ENCODE measurements around the gene PHLPP1. TPM values are rescaled to one million over a fixed set of nuclear protein-coding genes. Genes with fewer than 3 reads are reported as not detected.

The PHLPP1 gene
- total and polyA plus RNA-seq, 8 donors = 2.1 to 77.0 (median 12.5) TPM

DNA sequence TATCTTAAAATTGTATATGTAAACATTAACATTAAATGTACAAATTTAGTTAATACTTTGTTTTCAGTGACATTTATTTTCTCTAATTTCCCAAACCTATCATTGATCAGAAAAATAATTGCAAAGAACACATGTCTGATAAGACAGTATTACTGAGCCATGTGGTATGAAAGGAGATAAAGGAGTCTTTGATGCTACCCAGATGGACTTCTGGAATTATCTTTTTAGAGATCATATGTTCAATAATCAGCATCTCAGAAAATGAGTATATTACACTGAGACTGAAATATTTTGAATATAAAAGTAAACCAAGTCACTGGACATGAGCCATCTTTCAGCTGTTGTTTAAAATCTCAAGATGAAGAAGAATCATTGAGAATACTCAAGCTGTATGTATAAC lies 153.3 kb downstream of the PHLPP1 start:
- Histone ChIP-seq H3K27me3 (no peaks in the 10 kb centered on the region), H3K9me3 (no peaks in the 10 kb centered on the region), H3K36me3 (no peaks in the 10 kb centered on the region), H3K4me3 (no peak overlapping the region), H3K4me1 (peaks cover 0 to 9% (median 0%) of the 10 kb centered on the region in 4 donors), H3K27ac (no peak overlapping the region)
- no peak for TF ChIP-seq POLR2AphosphoS5 (IDR thresholded peaks at IDR 0.05)
- DNase-seq = no peak
- intact Hi-C loops (cut with DNase I; ENCODE audit: low total_unique reads) = no loop called here

DNA sequence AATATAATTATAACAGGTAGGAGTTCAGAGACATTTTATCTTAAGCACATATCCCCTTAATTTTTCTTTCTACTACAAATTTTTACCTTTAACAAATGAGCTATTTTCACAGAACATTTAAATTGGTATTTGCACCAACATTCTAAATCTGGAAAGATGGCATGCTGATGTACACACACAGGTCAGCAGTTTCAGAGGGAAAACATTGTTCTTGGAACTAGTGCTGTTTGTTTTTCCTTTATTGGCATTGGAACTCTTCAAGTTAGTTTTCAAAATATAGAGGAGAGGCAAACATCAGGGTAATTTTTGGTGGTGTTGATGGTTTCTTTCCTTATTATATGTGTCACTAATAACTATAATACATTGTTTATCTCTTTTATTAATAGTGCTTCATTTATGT lies 155.3 kb downstream of the PHLPP1 start:
- H3K27me3 ChIP-seq = no peaks in the 10 kb centered on the region
- TF ChIP-seq EP300 (IDR thresholded peaks at IDR 0.05) (no peak), POLR2AphosphoS5 (IDR thresholded peaks at IDR 0.05) (no peak), POLR2A (IDR thresholded peaks at IDR 0.05) (no peak)
- TF ChIP-seq, protein P1, sequence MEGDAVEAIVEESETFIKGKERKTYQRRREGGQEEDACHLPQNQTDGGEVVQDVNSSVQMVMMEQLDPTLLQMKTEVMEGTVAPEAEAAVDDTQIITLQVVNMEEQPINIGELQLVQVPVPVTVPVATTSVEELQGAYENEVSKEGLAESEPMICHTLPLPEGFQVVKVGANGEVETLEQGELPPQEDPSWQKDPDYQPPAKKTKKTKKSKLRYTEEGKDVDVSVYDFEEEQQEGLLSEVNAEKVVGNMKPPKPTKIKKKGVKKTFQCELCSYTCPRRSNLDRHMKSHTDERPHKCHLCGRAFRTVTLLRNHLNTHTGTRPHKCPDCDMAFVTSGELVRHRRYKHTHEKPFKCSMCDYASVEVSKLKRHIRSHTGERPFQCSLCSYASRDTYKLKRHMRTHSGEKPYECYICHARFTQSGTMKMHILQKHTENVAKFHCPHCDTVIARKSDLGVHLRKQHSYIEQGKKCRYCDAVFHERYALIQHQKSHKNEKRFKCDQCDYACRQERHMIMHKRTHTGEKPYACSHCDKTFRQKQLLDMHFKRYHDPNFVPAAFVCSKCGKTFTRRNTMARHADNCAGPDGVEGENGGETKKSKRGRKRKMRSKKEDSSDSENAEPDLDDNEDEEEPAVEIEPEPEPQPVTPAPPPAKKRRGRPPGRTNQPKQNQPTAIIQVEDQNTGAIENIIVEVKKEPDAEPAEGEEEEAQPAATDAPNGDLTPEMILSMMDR (IDR thresholded peaks at IDR 0.05) = no peak
- no peak overlapping the region for H3K4me3 ChIP-seq
- peaks cover 0 to 9% (median 0%) of the 10 kb centered on the region in 4 donors for H3K4me1 ChIP-seq
- intact Hi-C loops (cut with DNase I; ENCODE audit: low total_unique reads) = no loop called here
- H3K36me3 ChIP-seq = no peaks in the 10 kb centered on the region
- no peaks in the 10 kb centered on the region for H3K9me3 ChIP-seq
- DNase-seq = no peak
- H3K27ac ChIP-seq = no peak overlapping the region

DNA sequence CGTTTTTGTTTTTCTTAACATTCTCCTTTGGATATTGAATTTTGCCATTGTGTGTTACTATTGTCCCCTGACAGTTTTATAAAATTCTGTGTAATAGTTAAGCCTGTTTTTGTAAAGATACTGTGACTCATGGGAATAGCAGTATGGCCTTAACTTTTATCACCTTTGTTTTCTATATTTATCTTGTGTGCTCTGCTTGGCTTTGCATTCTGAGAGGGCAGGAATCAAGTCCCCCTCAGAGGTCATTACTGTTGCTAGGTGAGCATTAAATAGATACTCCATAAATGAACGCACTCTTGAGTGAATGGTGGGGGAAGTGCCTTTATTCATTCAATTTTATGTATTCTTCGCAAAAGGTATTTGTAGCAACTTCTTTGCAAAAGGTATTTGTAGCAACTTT lies 160.0 kb downstream of the PHLPP1 start:
- H3K27me3 ChIP-seq = no peaks in the 10 kb centered on the region
- 69 to 73% (median 72%) methylated on average over 3 of the region's 3 CpGs for WGBS, 5 donors
- no peak overlapping the region for H3K4me3 ChIP-seq
- intact Hi-C loops (cut with DNase I; ENCODE audit: low total_unique reads) = no loop called here
- H3K36me3 ChIP-seq = no peaks in the 10 kb centered on the region
- DNase-seq = no peak
- no peaks in the 10 kb centered on the region for H3K9me3 ChIP-seq
- peaks cover 0 to 11% (median 9%) of the 10 kb centered on the region in 4 donors for H3K4me1 ChIP-seq
- H3K27ac ChIP-seq = no peak overlapping the region
- TF ChIP-seq POLR2A (IDR thresholded peaks at IDR 0.05) = no peak
- TF ChIP-seq POLR2AphosphoS5 (IDR thresholded peaks at IDR 0.05) = no peak
- TF ChIP-seq, protein P1 (IDR thresholded peaks at IDR 0.05) = no peak
- TF ChIP-seq EP300 (IDR thresholded peaks at IDR 0.05) = no peak

DNA sequence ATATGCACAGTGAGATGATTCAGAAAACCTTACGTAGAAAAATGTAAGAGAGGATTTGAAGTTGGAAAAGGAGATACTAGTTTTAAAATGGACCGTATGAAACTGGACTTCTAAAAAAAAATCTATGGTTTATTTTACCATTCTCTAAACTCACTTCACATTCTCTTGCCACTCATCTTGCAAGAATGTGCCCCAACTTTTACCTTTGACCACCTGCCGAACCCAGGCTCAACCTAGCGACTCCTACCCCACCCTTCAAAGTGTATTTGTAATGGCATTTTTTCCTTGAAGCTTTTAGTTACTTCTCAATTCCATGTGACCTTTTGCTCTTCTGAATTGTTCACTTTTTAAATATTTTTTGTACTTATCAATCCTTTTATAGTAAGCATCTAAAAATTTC lies 160.8 kb downstream of the PHLPP1 start:
- intact Hi-C loops (cut with DNase I; ENCODE audit: low total_unique reads) = no loop called here
- no peaks in the 10 kb centered on the region for H3K27me3 ChIP-seq
- WGBS, 5 donors = 89 to 96% (median 94%) methylated on average over 4 of the region's 4 CpGs
- no peaks in the 10 kb centered on the region for H3K36me3 ChIP-seq
- H3K27ac ChIP-seq = no peak overlapping the region
- TF ChIP-seq POLR2AphosphoS5 (IDR thresholded peaks at IDR 0.05) (no peak), POLR2A (IDR thresholded peaks at IDR 0.05) (no peak), EP300 (IDR thresholded peaks at IDR 0.05) (no peak)
- TF ChIP-seq, protein P1 (IDR thresholded peaks at IDR 0.05) = no peak
- DNase-seq = peak in 1 of 2 donors; percentile 16
- no peaks in the 10 kb centered on the region for H3K9me3 ChIP-seq
- peaks cover 0 to 11% (median 9%) of the 10 kb centered on the region in 4 donors for H3K4me1 ChIP-seq
- H3K4me3 ChIP-seq = no peak overlapping the region

DNA sequence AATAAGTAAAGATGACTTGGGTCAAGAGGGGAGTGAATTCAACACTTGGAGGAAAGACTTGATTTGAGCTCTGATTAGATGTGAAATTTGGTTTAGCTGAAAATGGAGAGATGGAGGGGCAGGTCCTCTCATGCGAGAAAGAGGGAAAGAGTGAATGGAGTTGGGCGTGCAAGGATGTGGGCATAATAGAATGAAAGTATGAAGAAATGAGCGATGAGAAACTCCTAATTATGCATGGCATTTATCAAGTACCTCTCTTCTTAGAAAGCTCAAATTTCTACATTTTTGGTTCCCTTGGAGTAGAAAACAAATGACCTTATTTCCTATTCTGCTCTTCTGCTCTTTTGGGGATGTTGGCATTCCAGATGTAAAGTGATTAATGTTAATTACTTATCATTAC lies 161.5 kb downstream of the PHLPP1 start:
- Histone ChIP-seq H3K4me3 (no peak overlapping the region), H3K36me3 (no peaks in the 10 kb centered on the region), H3K4me1 (peaks cover 0 to 18% (median 14%) of the 10 kb centered on the region in 4 donors), H3K9me3 (no peaks in the 10 kb centered on the region), H3K27me3 (no peaks in the 10 kb centered on the region), H3K27ac (no peak overlapping the region)
- intact Hi-C loops (cut with DNase I; ENCODE audit: low total_unique reads) = no loop called here
- 95 to 99% (median 96%) methylated on average over 3 of the region's 3 CpGs for WGBS, 5 donors
- no peak for DNase-seq
- TF ChIP-seq POLR2AphosphoS5 (IDR thresholded peaks at IDR 0.05) (no peak), POLR2A (IDR thresholded peaks at IDR 0.05) (no peak), EP300 (IDR thresholded peaks at IDR 0.05) (no peak)
- TF ChIP-seq, protein P1 (IDR thresholded peaks at IDR 0.05) = no peak

Measured in stomach (tissue), 9 donors.